Body of pancreas (tissue), 4 donors: ENCODE results near the gene SCGB3A2. TPM values are rescaled to one million over a fixed set of nuclear protein-coding genes. Genes with fewer than 3 reads are reported as not detected.
A peak's percentile ranks its signal among the peaks of the same experiment; 100 is the strongest.

ENCODE experiments used
- ATAC-seq: fragments of 150-250 bp; one replicate; pipeline ENCODE4 v1.9.1; 2016
- DNase-seq, 4 donors: peaks; one replicate each; pipeline ENCODE4 v3.0.0-alpha.2; 2019
- H3K27ac ChIP-seq, 4 donors: fragments of 200-600 bp; sonication (generic); 1 replicate in 3 of 4; 2 replicates in 1 of 4; pipeline versions ENCODE4 v1.5.1 to v1.6.1; 2016 to 2019; ENCODE audit warnings: mild to moderate bottlenecking in 1 of 4, mixed read lengths in 1 of 4, moderate library complexity in 1 of 4
- H3K27me3 ChIP-seq, 2 donors: fragments of 200-600 bp; sonication (generic); one replicate each; pipeline ENCODE4 v1.6.0; 2016; ENCODE audit warnings: mild to moderate bottlenecking in 1 of 2
- H3K36me3 ChIP-seq, 2 donors: fragments of 200-600 bp; sonication (generic); replicated peaks in 1 of 2; 2 replicates each; pipeline ENCODE4 v1.5.1; 2016; ENCODE audit warnings: low read depth in 2 of 2; ENCODE audit not compliant: insufficient read depth in 1 of 2
- H3K4me1 ChIP-seq: fragments of 200-600 bp; sonication (generic); one replicate; pipeline ENCODE4 v1.6.0; 2016
- H3K4me3 ChIP-seq, 2 donors: fragments of 200-600 bp; sonication (generic); 1 replicate in 1 of 2; 2 replicates in 1 of 2; pipeline ENCODE4 v1.5.1; 2016 to 2019
- H3K9me3 ChIP-seq, 3 donors: fragments of 200-600 bp; sonication (generic); 1 replicate in 2 of 3; 2 replicates in 1 of 3; pipeline ENCODE4 v1.5.1; 2016
- POLR2A ChIP-seq, 3 donors: fragments of 450-650 bp; IDR thresholded peaks; one replicate each; pipeline ENCODE4 v1.6.1; 2016; ENCODE audit warnings: antibody characterized with exemption in 3 of 3, mild to moderate bottlenecking in 2 of 3
- WGBS, 2 donors: methylation state at CpG; one replicate each; pipeline ENCODE4 v1.1.5; 2017; 5-methylcytosine and 5-hydroxymethylcytosine counted together
- intact Hi-C: fragments of 100-400 bp; cut with DNase I; formaldehyde crosslinking; loops from one replicate; pipeline ENCODE4 v1.15.1; 2023
- total RNA-seq, 2 donors: library from RNA; depleted of rRNA; stranded (reverse); fragments of >200 nt; gene quantifications; one replicate each; pipeline ENCODE4 v1.1.0, GENCODE V29; 2016
- TF ChIP-seq, protein P1 (sequence below), 7 experiments: fragments of 450-650 bp in 4 of 7; fragments of 200-600 bp in 3 of 7; sonication (generic) in 3 of 7; IDR thresholded peaks; one replicate each; pipeline ENCODE4 v1.5.1; 2016 to 2019; ENCODE audit warnings: antibody characterized with exemption in 7 of 7

SCGB3A2 gene
- total RNA-seq, 2 donors from 2014 or later, result not detected

DNA sequence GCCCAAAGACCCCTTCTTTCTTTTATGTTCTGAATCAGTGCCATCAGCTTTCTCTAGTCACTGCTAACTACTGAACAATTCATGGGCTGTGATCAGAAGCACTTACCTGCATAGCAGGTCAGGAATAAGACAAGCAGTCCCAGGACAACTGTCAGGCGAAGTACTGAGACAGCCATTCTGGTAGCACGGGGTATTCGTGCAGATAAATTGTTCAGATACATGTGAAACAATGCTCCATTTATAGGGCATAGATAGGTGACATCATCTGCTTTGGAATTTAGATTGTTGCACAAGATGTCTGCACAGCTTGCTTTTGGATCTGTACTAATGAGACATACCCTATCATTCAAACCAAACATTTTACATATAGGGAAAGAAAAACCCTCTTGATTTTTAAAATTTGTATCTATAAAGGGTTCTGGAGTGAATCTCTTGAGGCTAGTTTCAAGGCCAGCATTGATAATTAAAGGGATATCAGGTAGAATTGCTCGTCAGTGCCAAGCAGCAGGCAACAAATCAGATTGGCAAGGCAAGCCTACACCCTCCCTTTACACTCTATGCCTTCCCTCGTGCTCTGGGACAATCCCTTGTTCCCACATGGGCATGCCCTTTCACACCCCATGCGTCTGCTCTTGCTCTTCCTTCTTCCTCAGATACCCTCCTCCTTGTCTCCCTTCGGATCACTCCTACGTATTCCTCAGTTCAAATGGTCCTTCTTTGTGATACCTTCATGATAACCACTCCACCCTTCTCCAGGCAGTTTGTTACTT lies 28.0 kb downstream of the SCGB3A2 start, which contains the start of gene C5orf46:
Gene C5orf46 (minus strand): TSS at position 213 of the 770 bp plus-strand sequence. CDS start 37 bp downstream, at position 176.
- intact Hi-C loops, result no loop called here
- Histone ChIP-seq H3K36me3 (no peaks in the 10 kb centered on the region), H3K4me1 (peaks cover 34% of the 10 kb centered on the region), H3K27me3 (no peaks in the 10 kb centered on the region), H3K27ac (peak within 1 kb of the TSS in 2 of 4 donors; percentile 9 to 45), H3K4me3 (no peak within 1 kb of the TSS), H3K9me3 (no peaks in the 10 kb centered on the region)
- TF ChIP-seq POLR2A (IDR thresholded peaks at IDR 0.05), result no peak
- TF ChIP-seq, protein P1, sequence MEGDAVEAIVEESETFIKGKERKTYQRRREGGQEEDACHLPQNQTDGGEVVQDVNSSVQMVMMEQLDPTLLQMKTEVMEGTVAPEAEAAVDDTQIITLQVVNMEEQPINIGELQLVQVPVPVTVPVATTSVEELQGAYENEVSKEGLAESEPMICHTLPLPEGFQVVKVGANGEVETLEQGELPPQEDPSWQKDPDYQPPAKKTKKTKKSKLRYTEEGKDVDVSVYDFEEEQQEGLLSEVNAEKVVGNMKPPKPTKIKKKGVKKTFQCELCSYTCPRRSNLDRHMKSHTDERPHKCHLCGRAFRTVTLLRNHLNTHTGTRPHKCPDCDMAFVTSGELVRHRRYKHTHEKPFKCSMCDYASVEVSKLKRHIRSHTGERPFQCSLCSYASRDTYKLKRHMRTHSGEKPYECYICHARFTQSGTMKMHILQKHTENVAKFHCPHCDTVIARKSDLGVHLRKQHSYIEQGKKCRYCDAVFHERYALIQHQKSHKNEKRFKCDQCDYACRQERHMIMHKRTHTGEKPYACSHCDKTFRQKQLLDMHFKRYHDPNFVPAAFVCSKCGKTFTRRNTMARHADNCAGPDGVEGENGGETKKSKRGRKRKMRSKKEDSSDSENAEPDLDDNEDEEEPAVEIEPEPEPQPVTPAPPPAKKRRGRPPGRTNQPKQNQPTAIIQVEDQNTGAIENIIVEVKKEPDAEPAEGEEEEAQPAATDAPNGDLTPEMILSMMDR (IDR thresholded peaks at IDR 0.05), result no peak
- 52 to 55% methylated on average over 8 of the region's 8 CpGs for WGBS, 2 donors
- DNase-seq (no peak), ATAC-seq (peak; percentile 83)

DNA sequence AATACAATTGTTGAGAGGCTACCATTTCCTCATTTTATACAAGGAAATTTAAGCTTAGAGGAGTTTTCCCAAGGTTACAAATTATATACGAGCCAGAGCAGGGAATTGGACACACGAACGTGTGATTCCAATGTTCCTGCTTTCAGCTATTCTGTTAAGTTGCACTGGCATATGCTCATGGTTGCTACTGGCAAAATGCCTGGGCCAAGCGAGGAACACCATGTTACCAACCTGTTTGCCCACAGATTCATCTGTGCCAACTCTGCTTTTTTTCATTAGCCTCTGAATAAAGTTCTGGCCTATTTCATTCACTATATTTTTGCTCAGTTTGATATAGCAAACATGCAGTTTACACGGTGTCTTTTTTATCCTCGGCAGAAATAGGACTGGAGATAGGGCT lies 32.9 kb downstream of the SCGB3A2 start:
- H3K9me3 ChIP-seq, result no peaks in the 10 kb centered on the region
- ATAC-seq (peak; percentile 91), DNase-seq (peak; percentile 89 to 96 (median 94))
- H3K27ac ChIP-seq, result peak overlapping the region in 2 of 4 donors; percentile 34 to 68
- H3K27me3 ChIP-seq, result no peaks in the 10 kb centered on the region
- TF ChIP-seq POLR2A (IDR thresholded peaks at IDR 0.05), result no peak
- TF ChIP-seq, protein P1 (IDR thresholded peaks at IDR 0.05), result peak in 1 of 7 experiments; percentile 16
- H3K36me3 ChIP-seq, result no peaks in the 10 kb centered on the region
- whole genome bisulfite sequencing, 2 donors, result 16 to 20% methylated on average over 6 of the region's 6 CpGs
- H3K4me1 ChIP-seq, result peaks cover 36% of the 10 kb centered on the region
- H3K4me3 ChIP-seq, result no peak overlapping the region
- intact Hi-C loops, result no loop called here

DNA sequence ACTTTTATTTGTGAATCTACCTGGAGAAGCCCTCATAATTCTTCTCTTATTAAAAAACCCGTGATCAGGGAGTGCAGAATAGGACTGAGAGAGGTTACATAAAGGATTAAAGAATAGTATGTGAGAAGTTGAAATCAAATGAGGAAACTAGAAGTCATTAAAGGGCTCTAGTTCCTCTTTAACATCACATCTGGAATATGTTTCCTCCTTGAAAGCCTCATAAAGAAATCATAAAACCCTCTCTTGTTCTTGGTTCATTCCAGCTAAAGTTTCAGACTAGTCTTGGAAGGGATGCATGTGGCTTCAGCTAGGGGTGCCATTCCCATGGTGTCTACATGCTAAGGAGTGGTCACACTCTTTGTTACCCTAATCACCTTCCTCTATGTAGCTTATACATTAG lies 33.5 kb downstream of the SCGB3A2 start:
- no peaks in the 10 kb centered on the region for H3K36me3 ChIP-seq
- WGBS, 2 donors, result 67 to 78% methylated on average over 1 of the region's 1 CpG
- no peaks in the 10 kb centered on the region for H3K9me3 ChIP-seq
- no peak for DNase-seq
- no peaks in the 10 kb centered on the region for H3K27me3 ChIP-seq
- intact Hi-C loops, result no loop called here
- no peak overlapping the region for H3K4me3 ChIP-seq
- no peak for ATAC-seq
- H3K27ac ChIP-seq, result peak overlapping the region in 2 of 4 donors; percentile 34 to 68
- peaks cover 33% of the 10 kb centered on the region for H3K4me1 ChIP-seq
- TF ChIP-seq POLR2A (IDR thresholded peaks at IDR 0.05), result no peak
- TF ChIP-seq, protein P1 (IDR thresholded peaks at IDR 0.05), result no peak

DNA sequence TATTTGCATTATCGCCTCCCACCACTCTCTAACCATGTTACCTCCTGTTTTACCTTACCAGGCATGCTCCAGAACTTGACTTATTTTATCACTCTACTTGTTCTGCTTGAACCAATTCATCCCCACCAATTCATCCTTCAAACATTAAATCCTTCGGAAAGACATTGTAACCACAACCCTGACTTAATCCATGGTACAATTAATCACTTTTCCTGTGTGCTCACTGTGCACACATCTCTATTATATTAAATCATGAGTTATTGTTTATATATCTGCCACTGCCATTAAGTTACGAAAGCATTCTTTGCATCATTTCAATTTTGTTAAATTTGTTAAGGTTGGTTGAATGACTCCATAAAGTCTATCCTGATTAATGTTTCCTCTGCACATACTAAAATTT lies 35.3 kb downstream of the SCGB3A2 start:
- no peaks in the 10 kb centered on the region for H3K9me3 ChIP-seq
- intact Hi-C loops, result no loop called here
- H3K4me3 ChIP-seq, result no peak overlapping the region
- H3K4me1 ChIP-seq, result peaks cover 33% of the 10 kb centered on the region
- TF ChIP-seq, protein P1 (IDR thresholded peaks at IDR 0.05), result no peak
- TF ChIP-seq POLR2A (IDR thresholded peaks at IDR 0.05), result no peak
- H3K27me3 ChIP-seq, result no peaks in the 10 kb centered on the region
- no peak for DNase-seq
- 87 to 98% methylated on average over 3 of the region's 3 CpGs for WGBS, 2 donors
- no peaks in the 10 kb centered on the region for H3K36me3 ChIP-seq
- no peak for ATAC-seq
- no peak overlapping the region for H3K27ac ChIP-seq
